HEK293 (cell line): ENCODE measurements around the gene ZNF410.

Source experiments
- IKZF3 ChIP-seq: fragments of 450-650 bp; IDR thresholded peaks from 2 replicates; pipeline ENCODE4 v1.5.0; 2018; ENCODE audit warnings: missing biosample characterization, mild to moderate bottlenecking, missing genetic modification characterization, moderate library complexity
- KLF16 ChIP-seq: fragments of 450-650 bp; formaldehyde crosslinking; IDR thresholded peaks from 2 replicates; pipeline ENCODE4 v1.5.1; 2017; ENCODE audit warnings: missing biosample characterization, missing genetic modification characterization
- KLF9 ChIP-seq: fragments of 450-650 bp; formaldehyde crosslinking; IDR thresholded peaks from 2 replicates; pipeline ENCODE4 v1.5.1; 2016; ENCODE audit warnings: missing biosample characterization, missing genetic modification characterization, low read depth
- OVOL3 ChIP-seq: fragments of 450-650 bp; formaldehyde crosslinking; IDR thresholded peaks from 2 replicates; pipeline ENCODE4 v1.5.1; 2016; ENCODE audit warnings: missing biosample characterization, missing genetic modification characterization
- REPIN1 ChIP-seq: fragments of 450-650 bp; formaldehyde crosslinking; IDR thresholded peaks from 2 replicates; pipeline ENCODE4 v1.5.1; 2017; ENCODE audit warnings: missing biosample characterization, missing genetic modification characterization, low read depth
- SCRT2 ChIP-seq: fragments of 450-650 bp; formaldehyde crosslinking; IDR thresholded peaks from 2 replicates; pipeline ENCODE4 v1.5.1; 2016; ENCODE audit warnings: missing biosample characterization, missing genetic modification characterization
- YY1 ChIP-seq: fragments of 450-650 bp; formaldehyde crosslinking; IDR thresholded peaks from 2 replicates; pipeline ENCODE4 v1.5.1; 2018; ENCODE audit warnings: missing biosample characterization, missing genetic modification characterization
- ZNF132 ChIP-seq: fragments of 450-650 bp; formaldehyde crosslinking; IDR thresholded peaks from 2 replicates; pipeline ENCODE4 v1.5.1; 2017; ENCODE audit warnings: missing biosample characterization, missing genetic modification characterization, borderline replicate concordance
- ZNF133 ChIP-seq: fragments of 450-650 bp; formaldehyde crosslinking; IDR thresholded peaks from 2 replicates; pipeline ENCODE4 v1.5.1; 2016; ENCODE audit warnings: missing biosample characterization, missing genetic modification characterization
- ZNF157 ChIP-seq: fragments of 450-650 bp; formaldehyde crosslinking; IDR thresholded peaks from 2 replicates; pipeline ENCODE4 v1.5.1; 2016; ENCODE audit warnings: missing biosample characterization, missing genetic modification characterization
- ZNF214 ChIP-seq: fragments of 450-650 bp; formaldehyde crosslinking; IDR thresholded peaks from 2 replicates; pipeline ENCODE4 v1.5.1; 2017; ENCODE audit warnings: missing biosample characterization, mild to moderate bottlenecking, missing genetic modification characterization, borderline replicate concordance
- ZNF223 ChIP-seq: fragments of 450-650 bp; formaldehyde crosslinking; IDR thresholded peaks from 2 replicates; pipeline ENCODE4 v1.5.1; 2016; ENCODE audit warnings: missing biosample characterization, missing genetic modification characterization
- ZNF239 ChIP-seq: fragments of 450-650 bp; formaldehyde crosslinking; IDR thresholded peaks from 2 replicates; pipeline ENCODE4 v1.5.1; 2016; ENCODE audit warnings: missing biosample characterization, missing genetic modification characterization
- ZNF302 ChIP-seq: fragments of 450-650 bp; formaldehyde crosslinking; IDR thresholded peaks from 2 replicates; pipeline ENCODE4 v1.5.1; 2016; ENCODE audit warnings: missing biosample characterization, missing genetic modification characterization, low read depth
- ZNF335 ChIP-seq: fragments of 450-650 bp; formaldehyde crosslinking; conservative IDR thresholded peaks from 2 replicates; pipeline ENCODE4 v1.5.1; 2016; ENCODE audit warnings: missing biosample characterization, missing genetic modification characterization
- ZNF529 ChIP-seq: fragments of 450-650 bp; formaldehyde crosslinking; IDR thresholded peaks from 2 replicates; pipeline ENCODE4 v1.5.1; 2017; ENCODE audit warnings: missing genetic modification characterization, missing biosample characterization; ENCODE audit not compliant: insufficient replicate concordance
- ZNF560 ChIP-seq: fragments of 450-650 bp; formaldehyde crosslinking; IDR thresholded peaks from 2 replicates; pipeline ENCODE4 v1.5.1; 2017; ENCODE audit warnings: missing biosample characterization, missing genetic modification characterization, borderline replicate concordance
- ZNF571 ChIP-seq: fragments of 450-650 bp; formaldehyde crosslinking; IDR thresholded peaks from 2 replicates; pipeline ENCODE4 v1.5.0; 2017; ENCODE audit warnings: missing biosample characterization, missing genetic modification characterization
- ZNF585B ChIP-seq: fragments of 450-650 bp; formaldehyde crosslinking; IDR thresholded peaks from 2 replicates; pipeline ENCODE4 v1.5.1; 2016; ENCODE audit warnings: missing biosample characterization, missing genetic modification characterization
- ZNF843 ChIP-seq: fragments of 450-650 bp; formaldehyde crosslinking; IDR thresholded peaks from 2 replicates; pipeline ENCODE4 v1.5.1; 2016; ENCODE audit warnings: missing biosample characterization, missing genetic modification characterization
- TF ChIP-seq, protein P1 (sequence below): fragments of 450-650 bp; formaldehyde crosslinking; IDR thresholded peaks from 2 replicates; pipeline ENCODE4 v1.5.1; 2016; ENCODE audit warnings: missing biosample characterization, missing genetic modification characterization
- TF ChIP-seq, protein P2 (sequence below): fragments of 450-650 bp; formaldehyde crosslinking; IDR thresholded peaks from 2 replicates; pipeline ENCODE4 v1.5.1; 2016; ENCODE audit warnings: missing biosample characterization, missing genetic modification characterization
- TF ChIP-seq, protein P3 (sequence below): fragments of 450-650 bp; formaldehyde crosslinking; IDR thresholded peaks from 2 replicates; pipeline ENCODE4 v1.5.1; 2016; ENCODE audit warnings: missing biosample characterization, missing genetic modification characterization
- TF ChIP-seq, protein P4 (sequence below): fragments of 450-650 bp; formaldehyde crosslinking; IDR thresholded peaks from 2 replicates; pipeline ENCODE4 v1.5.1; 2017; ENCODE audit warnings: missing biosample characterization, missing genetic modification characterization
- TF ChIP-seq, protein P5 (sequence below): fragments of 450-650 bp; formaldehyde crosslinking; IDR thresholded peaks from 2 replicates; pipeline ENCODE4; 2016; ENCODE audit warnings: missing biosample characterization, missing genetic modification characterization
- TF ChIP-seq, protein P6 (sequence below): fragments of 450-650 bp; formaldehyde crosslinking; IDR thresholded peaks from 2 replicates; pipeline ENCODE4 v1.5.1; 2017; ENCODE audit warnings: missing biosample characterization, missing genetic modification characterization
- TF ChIP-seq, protein P7 (sequence below): fragments of 450-650 bp; formaldehyde crosslinking; IDR thresholded peaks from 2 replicates; pipeline ENCODE4 v1.5.0; 2017; ENCODE audit warnings: missing biosample characterization, missing genetic modification characterization, borderline replicate concordance

ZNF410 gene

DNA sequence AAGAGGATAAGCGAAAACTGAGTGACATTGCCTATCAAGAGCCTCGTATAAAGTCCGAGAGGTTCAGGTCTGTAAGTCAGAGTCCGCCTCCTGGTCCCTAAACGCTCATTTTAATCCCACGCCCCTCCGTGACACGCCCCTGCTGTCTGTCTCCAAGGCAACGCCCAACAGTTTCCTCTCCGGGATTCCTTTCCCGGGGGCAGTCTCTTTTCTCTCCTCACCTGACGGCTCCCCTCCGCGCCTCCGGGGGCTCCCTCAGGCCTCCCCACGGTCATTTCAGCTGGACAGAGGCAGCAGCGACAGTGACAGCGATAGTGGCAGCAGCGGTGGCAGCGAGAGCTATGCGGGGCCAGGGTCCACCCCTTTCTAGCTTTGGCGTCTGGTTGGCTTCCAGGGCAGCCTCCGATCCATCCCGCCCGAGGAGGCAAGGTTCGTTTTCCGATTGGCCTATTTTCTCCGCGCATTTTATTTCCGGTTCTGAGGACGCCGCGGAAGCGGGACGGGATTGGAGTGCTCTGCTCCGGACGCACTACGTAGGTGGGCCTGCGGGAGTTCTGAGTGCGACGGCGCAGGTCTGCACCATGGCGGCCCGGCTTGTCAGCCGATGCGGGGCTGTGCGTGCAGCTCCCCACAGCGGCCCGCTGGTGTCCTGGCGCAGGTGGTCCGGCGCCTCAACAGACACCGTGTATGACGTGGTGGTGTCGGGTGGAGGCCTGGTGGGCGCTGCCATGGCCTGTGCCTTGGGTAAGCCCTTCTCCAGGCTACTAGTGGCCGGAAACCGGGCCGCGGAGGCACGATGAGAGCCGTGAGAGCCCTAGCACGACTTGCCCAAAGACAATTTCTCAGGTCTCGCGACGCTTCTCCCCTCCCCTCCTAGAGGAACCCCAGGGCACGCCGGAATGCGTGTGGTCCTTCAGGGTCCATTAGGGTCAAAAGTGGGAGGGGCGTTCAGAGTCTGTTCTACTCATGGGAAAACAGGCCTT lies 63.4 kb downstream of the ZNF410 start, which contains the start of the genes COQ6 and FAM161B (continued):
- no peak for TF ChIP-seq ZNF239
- no peak for TF ChIP-seq ZNF132 (tag by site-specific recombination)
- no peak for TF ChIP-seq ZNF585B
- no peak for TF ChIP-seq ZNF560 (tag by site-specific recombination)
- TF ChIP-seq ZNF335 (tag by site-specific recombination), result peak; percentile 98
- no peak for TF ChIP-seq ZNF214 (tag by site-specific recombination)
- no peak for TF ChIP-seq ZNF529 (tag by site-specific recombination)
- TF ChIP-seq, protein P1, sequence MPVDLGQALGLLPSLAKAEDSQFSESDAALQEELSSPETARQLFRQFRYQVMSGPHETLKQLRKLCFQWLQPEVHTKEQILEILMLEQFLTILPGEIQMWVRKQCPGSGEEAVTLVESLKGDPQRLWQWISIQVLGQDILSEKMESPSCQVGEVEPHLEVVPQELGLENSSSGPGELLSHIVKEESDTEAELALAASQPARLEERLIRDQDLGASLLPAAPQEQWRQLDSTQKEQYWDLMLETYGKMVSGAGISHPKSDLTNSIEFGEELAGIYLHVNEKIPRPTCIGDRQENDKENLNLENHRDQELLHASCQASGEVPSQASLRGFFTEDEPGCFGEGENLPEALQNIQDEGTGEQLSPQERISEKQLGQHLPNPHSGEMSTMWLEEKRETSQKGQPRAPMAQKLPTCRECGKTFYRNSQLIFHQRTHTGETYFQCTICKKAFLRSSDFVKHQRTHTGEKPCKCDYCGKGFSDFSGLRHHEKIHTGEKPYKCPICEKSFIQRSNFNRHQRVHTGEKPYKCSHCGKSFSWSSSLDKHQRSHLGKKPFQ (tag by site-specific recombination), result no peak
- no peak for TF ChIP-seq REPIN1 (tag by site-specific recombination)
- TF ChIP-seq, protein P2, sequence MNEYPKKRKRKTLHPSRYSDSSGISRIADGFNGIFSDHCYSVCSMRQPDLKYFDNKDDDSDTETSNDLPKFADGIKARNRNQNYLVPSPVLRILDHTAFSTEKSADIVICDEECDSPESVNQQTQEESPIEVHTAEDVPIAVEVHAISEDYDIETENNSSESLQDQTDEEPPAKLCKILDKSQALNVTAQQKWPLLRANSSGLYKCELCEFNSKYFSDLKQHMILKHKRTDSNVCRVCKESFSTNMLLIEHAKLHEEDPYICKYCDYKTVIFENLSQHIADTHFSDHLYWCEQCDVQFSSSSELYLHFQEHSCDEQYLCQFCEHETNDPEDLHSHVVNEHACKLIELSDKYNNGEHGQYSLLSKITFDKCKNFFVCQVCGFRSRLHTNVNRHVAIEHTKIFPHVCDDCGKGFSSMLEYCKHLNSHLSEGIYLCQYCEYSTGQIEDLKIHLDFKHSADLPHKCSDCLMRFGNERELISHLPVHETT (tag by site-specific recombination), result peak; percentile 27; the same call in 1 of the 2 replicates
- TF ChIP-seq YY1 (tag by site-specific recombination), result peak; percentile 82
- TF ChIP-seq SCRT2 (tag by site-specific recombination), result no peak
- TF ChIP-seq ZNF571 (tag by site-specific recombination), result no peak
- TF ChIP-seq ZNF223 (tag by site-specific recombination), result no peak
- no peak for TF ChIP-seq ZNF157
- peak; percentile 46; the same call in 1 of the 2 replicates for TF ChIP-seq KLF16 (tag by site-specific recombination)
- TF ChIP-seq IKZF3 (tag by site-specific recombination), result no peak
- TF ChIP-seq, protein P3, sequence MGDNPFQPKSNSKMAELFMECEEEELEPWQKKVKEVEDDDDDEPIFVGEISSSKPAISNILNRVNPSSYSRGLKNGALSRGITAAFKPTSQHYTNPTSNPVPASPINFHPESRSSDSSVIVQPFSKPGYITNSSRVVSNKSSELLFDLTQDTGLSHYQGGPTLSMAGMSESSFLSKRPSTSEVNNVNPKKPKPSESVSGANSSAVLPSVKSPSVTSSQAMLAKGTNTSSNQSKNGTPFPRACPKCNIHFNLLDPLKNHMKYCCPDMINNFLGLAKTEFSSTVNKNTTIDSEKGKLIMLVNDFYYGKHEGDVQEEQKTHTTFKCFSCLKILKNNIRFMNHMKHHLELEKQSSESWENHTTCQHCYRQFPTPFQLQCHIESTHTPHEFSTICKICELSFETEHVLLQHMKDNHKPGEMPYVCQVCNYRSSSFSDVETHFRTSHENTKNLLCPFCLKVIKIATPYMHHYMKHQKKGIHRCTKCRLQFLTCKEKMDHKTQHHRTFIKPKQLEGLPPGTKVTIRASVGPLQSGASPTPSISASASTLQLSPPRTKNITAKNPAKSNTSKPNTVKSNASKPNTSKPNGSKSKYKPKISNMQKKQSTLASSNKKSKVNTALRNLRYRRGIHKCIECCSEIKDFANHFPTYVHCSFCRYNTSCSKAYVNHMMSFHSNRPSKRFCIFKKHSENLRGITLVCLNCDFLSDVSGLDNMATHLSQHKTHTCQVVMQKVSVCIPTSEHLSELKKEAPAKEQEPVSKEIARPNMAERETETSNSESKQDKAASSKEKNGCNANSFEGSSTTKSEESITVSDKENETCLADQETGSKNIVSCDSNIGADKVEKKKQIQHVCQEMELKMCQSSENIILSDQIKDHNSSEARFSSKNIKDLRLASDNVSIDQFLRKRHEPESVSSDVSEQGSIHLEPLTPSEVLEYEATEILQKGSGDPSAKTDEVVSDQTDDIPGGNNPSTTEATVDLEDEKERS, result no peak
- peak; percentile 46; the same call in 1 of the 2 replicates for TF ChIP-seq ZNF843 (tag by site-specific recombination)
- TF ChIP-seq, protein P4, sequence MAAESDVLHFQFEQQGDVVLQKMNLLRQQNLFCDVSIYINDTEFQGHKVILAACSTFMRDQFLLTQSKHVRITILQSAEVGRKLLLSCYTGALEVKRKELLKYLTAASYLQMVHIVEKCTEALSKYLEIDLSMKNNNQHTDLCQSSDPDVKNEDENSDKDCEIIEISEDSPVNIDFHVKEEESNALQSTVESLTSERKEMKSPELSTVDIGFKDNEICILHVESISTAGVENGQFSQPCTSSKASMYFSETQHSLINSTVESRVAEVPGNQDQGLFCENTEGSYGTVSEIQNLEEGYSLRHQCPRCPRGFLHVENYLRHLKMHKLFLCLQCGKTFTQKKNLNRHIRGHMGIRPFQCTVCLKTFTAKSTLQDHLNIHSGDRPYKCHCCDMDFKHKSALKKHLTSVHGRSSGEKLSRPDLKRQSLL (tag by site-specific recombination), result no peak
- TF ChIP-seq ZNF133 (tag by site-specific recombination), result no peak
- TF ChIP-seq KLF9 (tag by site-specific recombination), result peak; percentile 89
- TF ChIP-seq OVOL3 (tag by site-specific recombination), result no peak
- TF ChIP-seq, protein P5, sequence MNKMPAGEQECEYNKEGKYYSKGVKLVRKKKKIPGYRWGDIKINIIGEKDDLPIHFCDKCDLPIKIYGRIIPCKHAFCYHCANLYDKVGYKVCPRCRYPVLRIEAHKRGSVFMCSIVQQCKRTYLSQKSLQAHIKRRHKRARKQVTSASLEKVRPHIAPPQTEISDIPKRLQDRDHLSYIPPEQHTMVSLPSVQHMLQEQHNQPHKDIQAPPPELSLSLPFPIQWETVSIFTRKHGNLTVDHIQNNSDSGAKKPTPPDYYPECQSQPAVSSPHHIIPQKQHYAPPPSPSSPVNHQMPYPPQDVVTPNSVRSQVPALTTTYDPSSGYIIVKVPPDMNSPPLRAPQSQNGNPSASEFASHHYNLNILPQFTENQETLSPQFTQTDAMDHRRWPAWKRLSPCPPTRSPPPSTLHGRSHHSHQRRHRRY (tag by site-specific recombination), result no peak
- TF ChIP-seq, protein P6, sequence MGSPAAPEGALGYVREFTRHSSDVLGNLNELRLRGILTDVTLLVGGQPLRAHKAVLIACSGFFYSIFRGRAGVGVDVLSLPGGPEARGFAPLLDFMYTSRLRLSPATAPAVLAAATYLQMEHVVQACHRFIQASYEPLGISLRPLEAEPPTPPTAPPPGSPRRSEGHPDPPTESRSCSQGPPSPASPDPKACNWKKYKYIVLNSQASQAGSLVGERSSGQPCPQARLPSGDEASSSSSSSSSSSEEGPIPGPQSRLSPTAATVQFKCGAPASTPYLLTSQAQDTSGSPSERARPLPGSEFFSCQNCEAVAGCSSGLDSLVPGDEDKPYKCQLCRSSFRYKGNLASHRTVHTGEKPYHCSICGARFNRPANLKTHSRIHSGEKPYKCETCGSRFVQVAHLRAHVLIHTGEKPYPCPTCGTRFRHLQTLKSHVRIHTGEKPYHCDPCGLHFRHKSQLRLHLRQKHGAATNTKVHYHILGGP, result no peak
- TF ChIP-seq, protein P7, sequence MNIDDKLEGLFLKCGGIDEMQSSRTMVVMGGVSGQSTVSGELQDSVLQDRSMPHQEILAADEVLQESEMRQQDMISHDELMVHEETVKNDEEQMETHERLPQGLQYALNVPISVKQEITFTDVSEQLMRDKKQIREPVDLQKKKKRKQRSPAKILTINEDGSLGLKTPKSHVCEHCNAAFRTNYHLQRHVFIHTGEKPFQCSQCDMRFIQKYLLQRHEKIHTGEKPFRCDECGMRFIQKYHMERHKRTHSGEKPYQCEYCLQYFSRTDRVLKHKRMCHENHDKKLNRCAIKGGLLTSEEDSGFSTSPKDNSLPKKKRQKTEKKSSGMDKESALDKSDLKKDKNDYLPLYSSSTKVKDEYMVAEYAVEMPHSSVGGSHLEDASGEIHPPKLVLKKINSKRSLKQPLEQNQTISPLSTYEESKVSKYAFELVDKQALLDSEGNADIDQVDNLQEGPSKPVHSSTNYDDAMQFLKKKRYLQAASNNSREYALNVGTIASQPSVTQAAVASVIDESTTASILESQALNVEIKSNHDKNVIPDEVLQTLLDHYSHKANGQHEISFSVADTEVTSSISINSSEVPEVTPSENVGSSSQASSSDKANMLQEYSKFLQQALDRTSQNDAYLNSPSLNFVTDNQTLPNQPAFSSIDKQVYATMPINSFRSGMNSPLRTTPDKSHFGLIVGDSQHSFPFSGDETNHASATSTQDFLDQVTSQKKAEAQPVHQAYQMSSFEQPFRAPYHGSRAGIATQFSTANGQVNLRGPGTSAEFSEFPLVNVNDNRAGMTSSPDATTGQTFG (tag by site-specific recombination), result no peak
- no peak for TF ChIP-seq ZNF302 (tag by site-specific recombination)
